ENCODE data around the gene EPB41.
"Not testable (repeated sequence)": the region's sequence is repeated elsewhere in the genome, so short reads cannot be mapped to it uniquely, and the experiment has no call there.

The EPB41 gene

GRCh38 chr1:29052941-29053340 lies 138.6 kb downstream of the EPB41 start:
- no peak for DNase-seq (ENCODE audit: low read depth)

GRCh38 chr1:29055160-29055559 lies 140.8 kb downstream of the EPB41 start:
- no peak for DNase-seq (ENCODE audit: low read depth)

- no peak for DNase-seq (ENCODE audit: low read depth)
These were observed 141.9 kb downstream of the EPB41 start for GRCh38 chr1:29056256-29056655.

- DNase-seq (ENCODE audit: low read depth): no peak
These were observed 143.3 kb downstream of the EPB41 start for GRCh38 chr1:29057700-29058099.

GRCh38 chr1:29062157-29062942 lies 148.0 kb downstream of the EPB41 start:
- DNase-seq (ENCODE audit: low read depth): no peak

- no peak for DNase-seq (ENCODE audit: low read depth)
These were observed 149.7 kb downstream of the EPB41 start for GRCh38 chr1:29064064-29064463.

GRCh38 chr1:29077155-29077554 lies 162.8 kb downstream of the EPB41 start:
- no peak for DNase-seq (ENCODE audit: low read depth)

- not testable (repeated sequence) for DNase-seq (ENCODE audit: low read depth)
These were observed 165.7 kb downstream of the EPB41 start for GRCh38 chr1:29079916-29080629.

- DNase-seq (ENCODE audit: low read depth): no peak
These were observed 166.8 kb downstream of the EPB41 start for GRCh38 chr1:29081201-29081600.

- no peak for DNase-seq (ENCODE audit: low read depth)
These were observed 168.2 kb downstream of the EPB41 start for GRCh38 chr1:29082519-29082918.

GRCh38 chr1:29083317-29084195 lies 169.2 kb downstream of the EPB41 start:
- DNase-seq (ENCODE audit: low read depth): no peak

GRCh38 chr1:29084196-29084521 lies 169.8 kb downstream of the EPB41 start:
- no peak for DNase-seq (ENCODE audit: low read depth)

- no peak for DNase-seq (ENCODE audit: low read depth)
These were observed 176.7 kb downstream of the EPB41 start for GRCh38 chr1:29090937-29091618.

GRCh38 chr1:29092704-29093103 lies 178.3 kb downstream of the EPB41 start:
- DNase-seq (ENCODE audit: low read depth): not testable (repeated sequence)

GRCh38 chr1:29094433-29094832 lies 180.1 kb downstream of the EPB41 start:
- no peak for DNase-seq (ENCODE audit: low read depth)

GRCh38 chr1:29094954-29095353 lies 180.6 kb downstream of the EPB41 start:
- DNase-seq (ENCODE audit: low read depth): no peak

GRCh38 chr1:29096231-29096886 lies 182.0 kb downstream of the EPB41 start:
- no peak for DNase-seq (ENCODE audit: low read depth)

- no peak for DNase-seq (ENCODE audit: low read depth)
These were observed 184.9 kb downstream of the EPB41 start for GRCh38 chr1:29099286-29099685.

- DNase-seq (ENCODE audit: low read depth): no peak
These were observed 186.1 kb downstream of the EPB41 start for GRCh38 chr1:29100487-29100886.

- no peak for DNase-seq (ENCODE audit: low read depth)
These were observed 191.5 kb downstream of the EPB41 start for GRCh38 chr1:29105822-29106221.

GRCh38 chr1:29108041-29108440 lies 193.7 kb downstream of the EPB41 start:
- DNase-seq (ENCODE audit: low read depth): not testable (repeated sequence)

Measured in HS-27A (cell line).